HCT116 (cell line): Measurements from ENCODE around the gene HAO2. TPM values are rescaled to one million over a fixed set of nuclear protein-coding genes. Genes with fewer than 3 reads are reported as not detected.
A peak's percentile ranks its signal among the peaks of the same experiment; 100 is the strongest.

Source experiments
- ATAC-seq: fragments of 200-7000 bp; cut with Tn5 transposase; 2 replicates; pipeline ENCODE4 v1.9.1; 2020; ENCODE audit warnings: mild to moderate bottlenecking, moderate library complexity
- BruUV-seq: library from RNA; stranded (reverse); fragments of 400-500 nt; replicated peaks from 2 replicates; lab custom pipeline; 2021; lab: Mats Ljungman, UMichigan
- CTCF ChIA-PET: fragments of 300-600 bp; sonication (Branson Sonifier 250); formaldehyde crosslinking; loops from one replicate; lab custom pipeline; 2021; ENCODE audit warnings: antibody characterized with exemption; lab: Charles Lee
- POLR2A ChIA-PET: fragments of 300-600, 350-600 bp; sonication (Branson Sonifier 250); formaldehyde crosslinking; loops from one replicate; lab custom pipeline; 2021; ENCODE audit warnings: antibody characterized with exemption; lab: Charles Lee
- RAD21 ChIA-PET, 2 experiments: fragments of 300-600 bp; sonication (Branson Sonifier 250); formaldehyde crosslinking; loops; one replicate each; lab custom pipeline; 2023; ENCODE audit warnings: low total read pairs in 2 of 2; ENCODE audit not compliant: uncharacterized antibody in 2 of 2, unreplicated experiment in 2 of 2, low non-redundant PET in 1 of 2; lab: Charles Lee
- DNase-seq: peaks from one replicate; pipeline ENCODE4 v3.0.0-alpha.2; 2010; ENCODE audit warnings: low read depth, low spot score
- H2AFZ ChIP-seq: fragments of 200-600 bp; shearing (Covaris generic), sonication (generic); 2 replicates; pipeline ENCODE4 v1.6.1; 2017; ENCODE audit warnings: low read depth, mixed run types, mixed read lengths, antibody characterized with exemption, low read length; ENCODE audit not compliant: poor library complexity, severe bottlenecking
- H3K27ac ChIP-seq: 2 replicates; pipeline ENCODE4 v1.5.1; 2012; ENCODE audit warnings: low read depth, low read length
- H3K27me3 ChIP-seq: fragments of 200-600 bp; sonication (generic); 2 replicates; pipeline ENCODE4 v1.6.1; 2016; ENCODE audit warnings: mixed run types, low read length, mixed read lengths; ENCODE audit not compliant: insufficient read depth
- H3K36me3 ChIP-seq, 2 experiments: fragments of 200-500 bp in 1 of 2; fragments of 200-600 bp in 1 of 2; sonication (Bioruptor generic) in 1 of 2; sonication (generic) in 1 of 2; 2 replicates each; pipeline versions ENCODE4 v1.5.1 to v1.6.1; 2014 to 2016; ENCODE audit warnings: low read length in 2 of 2, inconsistent platforms in 1 of 2, mixed read lengths in 1 of 2, mixed run types in 1 of 2; ENCODE audit not compliant: insufficient read depth in 2 of 2, control insufficient read depth in 1 of 2
- H3K4me1 ChIP-seq, 2 experiments: fragments of 200-600 bp in 1 of 2; sonication (generic) in 1 of 2; 2 replicates each; pipeline versions ENCODE4 v1.5.1 to v1.6.1; 2012 to 2017; ENCODE audit warnings: low read length in 2 of 2, inconsistent platforms in 1 of 2, mild to moderate bottlenecking in 1 of 2, mixed read lengths in 1 of 2, mixed run types in 1 of 2, moderate library complexity in 1 of 2; ENCODE audit not compliant: insufficient read depth in 2 of 2, control insufficient read depth in 1 of 2
- H3K4me2 ChIP-seq: fragments of 200-600 bp; sonication (generic); 2 replicates; pipeline ENCODE4 v1.6.1; 2017; ENCODE audit warnings: mixed run types, low read length, mixed read lengths
- H3K4me3 ChIP-seq, 2 experiments: fragments of 200-600 bp in 1 of 2; sonication (generic) in 1 of 2; replicated peaks in 1 of 2; 2 replicates each; pipeline ENCODE4 v1.5.1; 2011 to 2016; ENCODE audit warnings: low read length in 2 of 2, control low read depth in 1 of 2, low read depth in 1 of 2, mild to moderate bottlenecking in 1 of 2, mixed read lengths in 1 of 2, mixed run types in 1 of 2
- H3K79me2 ChIP-seq: fragments of 200-600 bp; sonication (generic); 2 replicates; pipeline ENCODE4 v1.6.1; 2017; ENCODE audit warnings: mild to moderate bottlenecking, mixed run types, low read length, moderate library complexity, mixed read lengths; ENCODE audit not compliant: insufficient read depth
- H3K9ac ChIP-seq: fragments of 200-600 bp; sonication (generic); 2 replicates; pipeline ENCODE4 v1.6.1; 2016; ENCODE audit warnings: low read length, mixed read lengths
- H3K9me2 ChIP-seq: fragments of 200-600 bp; sonication (generic), shearing (Covaris generic); 2 replicates; pipeline ENCODE4 v1.6.1; 2017; ENCODE audit warnings: mixed run types, mild to moderate bottlenecking, moderate library complexity; ENCODE audit not compliant: insufficient read depth
- H3K9me3 ChIP-seq, 2 experiments: fragments of 200-500 bp in 1 of 2; fragments of 200-600 bp in 1 of 2; sonication (Bioruptor generic) in 1 of 2; sonication (generic) in 1 of 2; 2 replicates each; pipeline ENCODE4 v1.6.1; 2014 to 2017; ENCODE audit warnings: low read length in 2 of 2, mixed read lengths in 2 of 2, inconsistent platforms in 1 of 2, low read depth in 1 of 2, mild to moderate bottlenecking in 1 of 2, mixed run types in 1 of 2, moderate library complexity in 1 of 2; ENCODE audit not compliant: control insufficient read depth in 1 of 2, insufficient read depth in 1 of 2
- H4K20me1 ChIP-seq: fragments of 200-600 bp; sonication (generic), shearing (Covaris generic); 2 replicates; pipeline ENCODE4 v1.6.1; 2017; ENCODE audit warnings: mixed run types, mild to moderate bottlenecking, moderate library complexity; ENCODE audit not compliant: insufficient read depth
- CBX3 ChIP-seq: IDR thresholded peaks from 2 replicates; pipeline ENCODE4 v1.6.1; 2012; ENCODE audit warnings: low read depth
- CEBPB ChIP-seq: IDR thresholded peaks from 2 replicates; pipeline ENCODE4 v1.6.1; 2012; ENCODE audit warnings: low read depth
- EGR1 ChIP-seq: IDR thresholded peaks from 2 replicates; pipeline ENCODE4 v1.6.1; 2012; ENCODE audit warnings: low read depth
- ELF1 ChIP-seq: IDR thresholded peaks from 2 replicates; pipeline ENCODE4 v1.6.1; 2012; ENCODE audit warnings: low read depth, borderline replicate concordance
- EZH2 ChIP-seq: fragments of 200-600 bp; sonication (generic); IDR thresholded peaks from 2 replicates; pipeline ENCODE4 v1.6.1; 2017; ENCODE audit warnings: antibody characterized with exemption, mixed run types
- EZH2phosphoT487 ChIP-seq: fragments of 200-600 bp; IDR thresholded peaks from 2 replicates; pipeline ENCODE4 v1.6.1; 2018; ENCODE audit warnings: antibody characterized with exemption, borderline replicate concordance
- FOSL1 ChIP-seq: IDR thresholded peaks from 2 replicates; pipeline ENCODE4 v1.6.1; 2012; ENCODE audit warnings: low read depth
- POLR2A ChIP-seq: IDR thresholded peaks from 2 replicates; pipeline ENCODE4 v1.7.0; 2011; ENCODE audit warnings: borderline replicate concordance; ENCODE audit not compliant: insufficient read depth, insufficient read length; ENCODE audit errors: extremely low read depth
- RAD21 ChIP-seq: IDR thresholded peaks from 2 replicates; pipeline ENCODE4 v1.6.1; 2012; ENCODE audit warnings: low read depth, mild to moderate bottlenecking
- SP1 ChIP-seq: IDR thresholded peaks from 2 replicates; pipeline ENCODE4 v1.6.1; 2012; ENCODE audit warnings: low read depth
- SRF ChIP-seq: IDR thresholded peaks from 2 replicates; pipeline ENCODE4 v1.6.1; 2012; ENCODE audit warnings: low read depth
- TCF7L2 ChIP-seq: IDR thresholded peaks from 2 replicates; pipeline ENCODE4 v1.7.0; 2011; ENCODE audit warnings: borderline replicate concordance, inconsistent platforms; ENCODE audit not compliant: insufficient read depth, insufficient read length; ENCODE audit errors: extremely low read depth
- YY1 ChIP-seq: IDR thresholded peaks from 2 replicates; pipeline ENCODE4 v1.6.1; 2011; ENCODE audit warnings: low read length, low read depth, moderate library complexity, mild to moderate bottlenecking; ENCODE audit not compliant: insufficient replicate concordance; ENCODE audit errors: extremely low read depth
- intact Hi-C: fragments of 100-400 bp; cut with micrococcal nuclease; formaldehyde crosslinking; loops from 2 replicates; pipeline ENCODE4 v1.10.0; 2022
- total RNA-seq: library from RNA; stranded (reverse); gene quantifications from one replicate; pipeline ENCODE4 v1.2.1, GENCODE V29; 2021; ENCODE audit not compliant: unreplicated experiment
- TF ChIP-seq, protein P1 (sequence below): IDR thresholded peaks from 2 replicates; pipeline ENCODE4 v1.6.1; 2011; ENCODE audit warnings: mild to moderate bottlenecking, low read length, moderate library complexity; ENCODE audit not compliant: insufficient replicate concordance; ENCODE audit errors: extremely low read depth
- TF ChIP-seq, protein P2 (sequence below): IDR thresholded peaks from 2 replicates; pipeline ENCODE4 v1.6.1; 2012

HAO2 gene
- total RNA-seq, 1 experiment from 2014 or later: not detected

DNA sequence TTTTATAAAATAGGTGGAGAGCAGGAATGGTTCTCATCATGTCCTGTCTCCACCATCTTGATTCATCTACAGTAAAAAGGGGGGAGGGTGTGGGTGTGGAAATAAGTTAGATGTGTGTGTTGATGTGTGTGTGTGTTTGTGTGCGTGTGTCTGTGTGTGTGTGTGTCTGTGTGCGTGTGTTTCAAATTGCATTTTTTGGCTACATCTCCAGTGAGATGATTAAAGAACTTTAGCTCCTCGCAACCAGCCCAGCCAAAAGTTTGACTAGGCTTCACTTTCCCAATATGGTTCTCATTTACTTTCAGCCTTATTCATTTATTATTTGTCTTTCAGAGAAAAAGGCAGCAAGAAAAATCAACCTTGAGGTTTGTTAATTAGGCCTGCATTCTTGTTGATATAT lies 14.7 kb upstream of the HAO2 start:
- intact Hi-C loops: loop anchor here (2.0 kb wide), 1 partner anchor 21 kb away; no protein-coding TSS in a partner anchor
- H3K4me2 ChIP-seq: no peak overlapping the region
- ChIA-PET CTCF (no interaction called here), RAD21 (interaction anchor here in 1 of 2 experiments (0.9 kb wide), 1 partner anchor 1652 kb away, joined by 3 read pairs; no protein-coding TSS in a partner anchor)
- no peaks in the 10 kb centered on the region for H3K27me3 ChIP-seq
- no peaks in the 10 kb centered on the region for H3K79me2 ChIP-seq
- H3K9ac ChIP-seq: no peak overlapping the region
- no TSS peak for BruUV-seq
- no peaks in the 10 kb centered on the region for H4K20me1 ChIP-seq
- H3K4me1 ChIP-seq: no peaks in the 10 kb centered on the region
- no peak overlapping the region for H2AFZ ChIP-seq
- H3K4me3 ChIP-seq: no peak overlapping the region
- TF ChIP-seq ELF1 (no peak), RAD21 (no peak)
- TF ChIP-seq, protein P1, sequence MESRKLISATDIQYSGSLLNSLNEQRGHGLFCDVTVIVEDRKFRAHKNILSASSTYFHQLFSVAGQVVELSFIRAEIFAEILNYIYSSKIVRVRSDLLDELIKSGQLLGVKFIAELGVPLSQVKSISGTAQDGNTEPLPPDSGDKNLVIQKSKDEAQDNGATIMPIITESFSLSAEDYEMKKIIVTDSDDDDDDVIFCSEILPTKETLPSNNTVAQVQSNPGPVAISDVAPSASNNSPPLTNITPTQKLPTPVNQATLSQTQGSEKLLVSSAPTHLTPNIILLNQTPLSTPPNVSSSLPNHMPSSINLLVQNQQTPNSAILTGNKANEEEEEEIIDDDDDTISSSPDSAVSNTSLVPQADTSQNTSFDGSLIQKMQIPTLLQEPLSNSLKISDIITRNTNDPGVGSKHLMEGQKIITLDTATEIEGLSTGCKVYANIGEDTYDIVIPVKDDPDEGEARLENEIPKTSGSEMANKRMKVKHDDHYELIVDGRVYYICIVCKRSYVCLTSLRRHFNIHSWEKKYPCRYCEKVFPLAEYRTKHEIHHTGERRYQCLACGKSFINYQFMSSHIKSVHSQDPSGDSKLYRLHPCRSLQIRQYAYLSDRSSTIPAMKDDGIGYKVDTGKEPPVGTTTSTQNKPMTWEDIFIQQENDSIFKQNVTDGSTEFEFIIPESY: no peak
- TF ChIP-seq, all 23 proteins: peak for 0
- no peaks in the 10 kb centered on the region; the same call in 1 of the 2 replicates for H3K9me2 ChIP-seq
- H3K27ac ChIP-seq: no peak overlapping the region
- H3K36me3 ChIP-seq: no peaks in the 10 kb centered on the region
- H3K9me3 ChIP-seq: no peaks in the 10 kb centered on the region
- POLR2A ChIA-PET: no interaction called here
- no peak for DNase-seq
- no peak for ATAC-seq

DNA sequence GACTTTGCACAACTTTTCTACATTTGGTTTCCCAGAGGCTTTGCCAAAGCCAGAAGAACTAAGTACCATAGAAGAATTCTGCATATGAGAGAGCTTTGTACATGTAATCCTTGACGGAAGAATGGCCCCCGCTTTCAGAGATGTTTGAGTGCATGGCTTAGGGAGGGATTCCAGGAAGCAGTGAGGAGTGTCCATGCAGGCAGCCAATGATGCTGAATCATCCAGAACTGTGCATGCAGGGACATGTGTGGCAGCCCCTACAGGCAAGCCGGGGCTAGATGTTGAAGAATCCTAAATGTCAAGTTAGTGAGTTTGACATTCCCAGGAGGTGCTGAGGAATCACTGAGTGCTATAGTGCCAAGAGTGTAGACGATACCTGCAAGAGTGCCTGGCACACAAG lies 9.9 kb upstream of the HAO2 start:
- Histone ChIP-seq H3K4me3 (no peak overlapping the region), H3K9me3 (no peaks in the 10 kb centered on the region), H4K20me1 (no peaks in the 10 kb centered on the region), H3K36me3 (no peaks in the 10 kb centered on the region), H3K27me3 (peaks cover 16% of the 10 kb centered on the region), H3K9ac (no peak overlapping the region), H3K79me2 (no peaks in the 10 kb centered on the region), H3K4me1 (no peaks in the 10 kb centered on the region), H3K27ac (no peak overlapping the region), H3K9me2 (no peaks in the 10 kb centered on the region), H2AFZ (no peak overlapping the region), H3K4me2 (no peak overlapping the region)
- DNase-seq (no peak), ATAC-seq (peak; percentile 44; the same call in 1 of the 2 replicates)
- RAD21 ChIA-PET: no interaction called here
- TF ChIP-seq EZH2phosphoT487 (no peak), POLR2A (no peak), EGR1 (no peak), EZH2 (no peak), CBX3 (no peak), TCF7L2 (no peak), YY1 (no peak), SP1 (no peak), SRF (no peak), CEBPB (no peak), FOSL1 (no peak)
- TF ChIP-seq, protein P2, sequence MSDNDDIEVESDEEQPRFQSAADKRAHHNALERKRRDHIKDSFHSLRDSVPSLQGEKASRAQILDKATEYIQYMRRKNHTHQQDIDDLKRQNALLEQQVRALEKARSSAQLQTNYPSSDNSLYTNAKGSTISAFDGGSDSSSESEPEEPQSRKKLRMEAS: no peak
- TF ChIP-seq, protein P1: no peak
- intact Hi-C loops: no loop called here
- POLR2A ChIA-PET: no interaction called here
- CTCF ChIA-PET: no interaction called here
- no TSS peak for BruUV-seq
